A673 (cell line): ENCODE data around the gene RGS7.

Experiments
- CTCF ChIP-seq: fragments of 300-800, 200-600 bp; sonication (generic); conservative IDR thresholded peaks from 2 replicates; pipeline ENCODE4 v1.5.1; 2017; ENCODE audit warnings: low read depth, mild to moderate bottlenecking, antibody characterized with exemption, low read length, moderate library complexity, mixed read lengths
- EZH2 ChIP-seq: fragments of 200-600 bp; sonication (generic); IDR thresholded peaks from 2 replicates; pipeline ENCODE4 v1.6.1; 2017; ENCODE audit warnings: borderline replicate concordance, low read depth, mild to moderate bottlenecking, mixed read lengths, antibody characterized with exemption, low read length; ENCODE audit not compliant: poor library complexity, severe bottlenecking

- TF ChIP-seq CTCF (no peak), EZH2 (no peak)
Measured at GRCh38 chr1:240786880-240787279, 570.1 kb downstream of the RGS7 start.
